SK-N-MC (cell line): ENCODE data around the gene TNFRSF17.

Experiments used
- EZH2 ChIP-seq: fragments of 200-600 bp; sonication (generic); IDR thresholded peaks from one replicate; pipeline ENCODE4 v1.6.1; 2017; ENCODE audit warnings: antibody characterized with exemption
- FOXP2 ChIP-seq: optimal IDR thresholded peaks from 2 replicates; pipeline ENCODE3; 2011; ENCODE audit warnings: mild to moderate bottlenecking, moderate library complexity; ENCODE audit not compliant: insufficient read depth; ENCODE audit errors: extremely low read length, control extremely low read depth
- POLR2AphosphoS5 ChIP-seq: IDR thresholded peaks from 2 replicates; pipeline ENCODE4 v1.6.1; 2012; ENCODE audit warnings: mild to moderate bottlenecking, low read depth, low read length, borderline replicate concordance

DNA sequence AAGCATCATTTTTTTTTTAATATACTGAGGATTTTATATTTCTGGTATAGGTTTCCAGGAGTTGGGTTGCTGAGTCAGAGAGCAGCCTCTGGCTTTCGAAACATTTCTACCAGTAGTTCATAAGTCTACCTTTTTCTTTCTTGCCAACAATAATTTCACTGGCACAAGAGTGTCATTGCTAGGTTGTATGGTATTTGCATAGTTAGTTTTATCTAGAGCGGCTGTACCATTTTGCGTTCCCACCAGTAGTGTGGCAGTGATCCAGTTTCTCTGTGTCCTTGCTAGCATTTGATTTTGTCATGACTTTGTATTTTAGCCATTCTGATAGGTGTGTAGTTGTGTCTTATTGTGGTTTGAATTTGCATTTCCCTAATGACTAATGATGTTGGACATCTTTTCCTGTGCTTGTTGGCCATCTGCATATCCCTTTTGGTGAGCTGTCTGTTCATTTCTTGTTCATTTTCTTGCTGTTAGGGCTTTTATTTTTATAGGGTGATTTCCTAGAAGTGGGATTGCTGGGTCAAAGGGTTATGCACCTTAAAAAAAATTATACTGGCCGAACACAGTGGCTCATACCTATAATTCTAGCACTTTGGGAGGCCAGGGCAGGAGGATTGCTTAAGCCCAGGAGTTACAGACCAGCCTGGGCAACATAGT is 51.4 kb downstream of the TNFRSF17 start:
- TF ChIP-seq POLR2AphosphoS5, result no peak
- no peak for TF ChIP-seq EZH2
- no peak for TF ChIP-seq FOXP2
